ENCODE measurements around the gene SPRR1A. TPM values are rescaled to one million over a fixed set of nuclear protein-coding genes. Genes with fewer than 3 reads are reported as not detected.

SPRR1A gene
- total and polyA plus RNA-seq, 10 of the 15 experiments (the other 5 are each of a cell fraction or from before 2014, with no cell fraction given), result not detected

- no peak within 1 kb of the TSS for H2AFZ ChIP-seq (ENCODE audit: control insufficient read depth, low read depth, low read length)
- H3K4me2 ChIP-seq (ENCODE audit: control insufficient read depth, insufficient read depth), result no peak within 1 kb of the TSS
- no peak within 1 kb of the TSS for H3K9ac ChIP-seq (ENCODE audit: control insufficient read depth, insufficient read depth, low read length)
- H3K4me3 ChIP-seq, result no peak within 1 kb of the TSS
- 0% methylated on average over 2 of the region's 2 CpGs for WGBS (ENCODE audit: insufficient coverage, insufficient replicate concordance, low lambda C conversion rate, missing lambda C conversion rate)
- DNase-seq (ENCODE audit: low read depth, low spot score) (no peak), FAIRE-seq (no peak), ATAC-seq (no peak)
- no peaks in the 10 kb centered on the region for H4K20me1 ChIP-seq (ENCODE audit: control insufficient read depth, insufficient read depth)
- ChIA-PET RAD21 (ENCODE audit: unreplicated experiment) (no interaction called here), POLR2A (no interaction called here), CTCF (interaction anchor here (0.5 kb wide), 1 partner anchor 189 kb away, joined by 3 read pairs; no protein-coding TSS in a partner anchor), SMC1A (ENCODE audit: uncharacterized antibody, unreplicated experiment) (no interaction called here)
- H3K27ac ChIP-seq (ENCODE audit: control insufficient read depth, insufficient read depth), result no peak within 1 kb of the TSS
- H3K9me3 ChIP-seq (replicated peaks; ENCODE audit: control insufficient read depth, insufficient read depth, low read length), result no peaks in the 10 kb centered on the region
- no peaks in the 10 kb centered on the region for H3K36me3 ChIP-seq (ENCODE audit: control insufficient read depth in 2 of 2, insufficient read depth in 2 of 2, low read length in 1 of 2)
- no peaks in the 10 kb centered on the region; a peak in 1 of 4 replicates for H3K27me3 ChIP-seq (replicated peaks in 1 of 2; ENCODE audit: control insufficient read depth in 2 of 2, insufficient read depth in 2 of 2, low read length in 1 of 2)
- intact Hi-C loops (cut with micrococcal nuclease; ENCODE audit: unreplicated experiment) (no loop called here), in situ Hi-C loops (cut with MboI) (no loop called here)
- no peaks in the 10 kb centered on the region for H3K79me2 ChIP-seq (ENCODE audit: control insufficient read depth, insufficient read depth, low read length)
- BruUV-seq (replicated peaks), result no TSS peak
- H3K4me1 ChIP-seq (ENCODE audit: control insufficient read depth, insufficient read depth, low read length), result no peaks in the 10 kb centered on the region
- TF ChIP-seq HCFC1 (IDR thresholded peaks at IDR 0.05; ENCODE audit: low read length) (no peak), SP1 (IDR thresholded peaks at IDR 0.05; ENCODE audit: low read depth, low read length) (no peak), ZBTB11 (CRISPR knock-in tag; IDR thresholded peaks at IDR 0.05) (no peak), TBL1XR1 (IDR thresholded peaks at IDR 0.05; ENCODE audit: low read depth, low read length) (no peak), ZNF622 (IDR thresholded peaks at IDR 0.05) (no peak), MTA3 (IDR thresholded peaks at IDR 0.05; ENCODE audit: borderline replicate concordance, low read length) (no peak), HSF1 (IDR thresholded peaks at IDR 0.05; ENCODE audit: low read depth, low read length) (no peak), TCF3 (IDR thresholded peaks at IDR 0.05; ENCODE audit: borderline replicate concordance, insufficient read depth, low read depth, low read length) (no peak), ZNF384 (IDR thresholded peaks at IDR 0.05; ENCODE audit: borderline replicate concordance, low read depth, low read length) (no peak), CBFB (IDR thresholded peaks at IDR 0.05; ENCODE audit: low read depth) (no peak), IKZF2 (IDR thresholded peaks at IDR 0.05) (no peak), SREBF1 (IDR thresholded peaks at IDR 0.05; ENCODE audit: low read length) (no peak), CUX1 (IDR thresholded peaks at IDR 0.05; ENCODE audit: insufficient replicate concordance, low read depth, low read length) (no peak), SUPT20H (IDR thresholded peaks at IDR 0.05; ENCODE audit: borderline replicate concordance, control insufficient read depth, low read depth, low read length) (no peak), BCL11A (IDR thresholded peaks at IDR 0.05; ENCODE audit: low read depth, low read length) (no peak), MTA2 (IDR thresholded peaks at IDR 0.05; ENCODE audit: low read depth) (no peak), NFYA (IDR thresholded peaks at IDR 0.05; ENCODE audit: borderline replicate concordance, low read depth, low read length) (no peak)
These were observed 17.5 kb downstream of the SPRR1A start, which contains the start of gene SPRR3 for GRCh38 chr1:153001382-153001781. SPRR3 (plus strand) TSS chr1:153001749; CDS start chr1:153003021, 1,272 bp downstream.

Data from GM12878 (cell line).